PC-9 (cell line): Measurements from ENCODE around the gene ZNF236.

Source experiments
- CTCF ChIP-seq: fragments of 200-600 bp; sonication (generic); conservative IDR thresholded peaks from 2 replicates; pipeline ENCODE4 v1.6.1; 2017; ENCODE audit warnings: mixed run types, antibody characterized with exemption, mild to moderate bottlenecking, moderate library complexity
- EZH2 ChIP-seq: fragments of 200-600 bp; sonication (generic); IDR thresholded peaks from 2 replicates; pipeline ENCODE4 v1.8.0; 2017; ENCODE audit warnings: antibody characterized with exemption, low read depth

GRCh38 chr18:76814256-76814655 lies 8.1 kb upstream of the ZNF236 start:
- TF ChIP-seq CTCF (no peak), EZH2 (no peak)
